Endothelial cell of hepatic sinusoid (primary cell): ENCODE measurements around the gene NHERF2.

Experiments
- in situ Hi-C: cut with HindIII; loops from 2 replicates; pipeline ENCODE4 v1.10.0; 2017; ENCODE audit warnings: low sequenced_read_pairs

Gene NHERF2

DNA sequence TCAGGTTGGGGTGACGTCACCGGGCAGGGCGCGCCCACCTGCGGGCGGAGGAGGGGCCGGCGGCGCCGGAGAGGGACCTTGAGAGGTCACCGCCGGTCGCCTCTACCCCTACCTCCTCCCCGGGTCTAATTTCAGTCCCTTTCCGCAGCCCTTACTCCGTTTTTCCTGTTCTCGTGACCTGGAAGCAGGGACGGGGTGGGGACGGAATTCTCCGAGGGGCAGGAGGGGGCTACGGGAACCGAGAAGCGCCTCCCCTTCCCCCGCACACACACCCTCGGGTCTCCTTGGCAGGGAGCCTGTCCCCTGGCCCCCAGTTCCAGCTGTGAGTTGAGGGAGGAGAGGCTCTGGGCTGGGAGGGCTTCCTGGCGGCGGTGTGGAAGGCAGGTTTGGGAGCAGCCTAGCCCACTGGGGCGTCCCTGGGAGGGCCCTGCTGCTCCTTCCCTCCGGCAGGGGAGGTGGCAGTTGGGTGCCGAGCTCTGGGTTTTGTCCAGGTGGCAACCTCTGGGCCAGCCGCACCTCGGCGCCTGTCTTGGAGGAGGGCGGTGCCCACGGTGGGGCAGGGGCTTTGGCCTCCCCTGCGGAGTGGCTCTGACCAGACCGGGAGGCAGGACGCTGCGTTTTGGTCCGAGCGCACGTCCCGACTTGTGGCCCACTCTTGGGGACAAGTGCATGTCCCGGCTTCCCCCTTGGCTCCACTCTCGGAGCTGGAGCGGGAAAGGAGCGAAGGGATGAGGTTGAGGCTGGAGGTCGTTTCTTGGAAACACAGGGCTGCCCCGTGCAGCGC lies 36.2 kb upstream of the NHERF2 start:
- in situ Hi-C loops = no loop called here

DNA sequence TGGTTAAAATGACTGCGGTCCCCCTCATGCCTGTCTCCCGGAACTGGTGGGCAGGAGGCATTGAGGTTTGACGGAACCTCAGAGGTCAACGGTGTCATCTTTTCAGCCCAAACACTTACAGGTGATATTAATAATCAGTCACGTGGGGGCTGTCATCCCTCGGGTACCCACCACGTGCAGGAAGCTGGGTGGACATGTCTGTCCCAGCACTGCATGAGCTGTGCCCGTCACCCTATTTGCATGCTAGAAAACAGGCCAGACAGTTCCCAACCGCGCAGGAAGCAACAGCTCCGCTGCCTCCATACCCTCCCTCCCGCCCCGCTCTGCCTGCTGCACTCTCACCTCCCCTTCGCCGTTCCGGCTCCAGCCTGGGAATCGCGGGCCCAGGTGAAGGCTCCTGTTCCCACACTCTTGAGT lies 35.6 kb upstream of the NHERF2 start:
- in situ Hi-C loops = no loop called here

DNA sequence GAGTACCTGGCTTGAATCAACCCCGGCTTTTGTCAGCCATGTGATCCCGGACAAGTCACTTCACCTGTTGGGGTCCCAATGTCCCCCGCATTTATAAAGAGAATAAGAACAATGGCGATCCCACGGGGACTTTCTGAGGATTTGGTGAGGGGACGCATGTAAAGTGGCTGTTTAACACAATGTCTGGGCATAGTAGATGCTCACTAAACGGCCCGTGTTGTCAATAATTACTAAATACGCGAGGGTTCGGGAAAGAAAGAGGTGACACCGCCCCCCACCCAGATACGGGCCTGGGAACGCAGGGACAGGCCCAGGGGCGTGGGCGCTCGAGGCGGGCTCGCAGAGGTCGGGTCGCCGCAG lies 35.1 kb upstream of the NHERF2 start:
- in situ Hi-C loops = no loop called here

DNA sequence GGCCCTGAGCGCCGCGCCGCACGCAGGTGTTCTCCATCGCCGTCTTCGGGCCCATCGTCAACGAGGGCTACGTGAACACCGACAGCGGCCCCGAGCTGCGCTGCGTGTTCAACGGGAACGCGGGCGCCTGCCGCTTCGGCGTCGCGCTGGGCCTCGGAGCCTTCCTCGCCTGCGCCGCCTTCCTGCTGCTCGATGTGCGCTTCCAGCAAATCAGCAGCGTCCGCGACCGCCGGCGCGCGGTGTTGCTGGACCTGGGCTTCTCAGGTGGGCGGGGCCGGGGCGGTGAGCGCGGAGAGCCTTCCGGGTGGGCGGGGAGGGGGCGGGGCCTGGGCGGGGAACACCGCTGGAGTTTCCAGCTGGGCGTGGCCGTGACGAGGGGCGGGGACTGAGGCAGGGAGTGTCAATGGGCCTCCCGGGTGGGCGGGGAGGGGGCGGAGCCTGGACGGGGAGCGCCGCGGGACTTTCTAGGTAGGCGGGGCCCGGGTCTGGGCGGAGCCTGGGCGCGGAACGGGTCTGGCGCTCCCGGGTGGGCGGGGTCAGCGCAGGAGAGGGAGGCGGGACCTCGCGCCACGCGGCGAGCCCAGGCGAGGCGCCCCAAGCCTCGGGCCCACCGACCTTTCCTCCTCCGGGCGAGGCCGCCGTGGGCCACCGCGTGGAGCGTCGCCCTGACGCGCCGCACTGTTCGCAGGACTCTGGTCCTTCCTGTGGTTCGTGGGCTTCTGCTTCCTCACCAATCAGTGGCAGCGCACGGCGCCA lies 34.6 kb upstream of the NHERF2 start:
- in situ Hi-C loops = no loop called here

DNA sequence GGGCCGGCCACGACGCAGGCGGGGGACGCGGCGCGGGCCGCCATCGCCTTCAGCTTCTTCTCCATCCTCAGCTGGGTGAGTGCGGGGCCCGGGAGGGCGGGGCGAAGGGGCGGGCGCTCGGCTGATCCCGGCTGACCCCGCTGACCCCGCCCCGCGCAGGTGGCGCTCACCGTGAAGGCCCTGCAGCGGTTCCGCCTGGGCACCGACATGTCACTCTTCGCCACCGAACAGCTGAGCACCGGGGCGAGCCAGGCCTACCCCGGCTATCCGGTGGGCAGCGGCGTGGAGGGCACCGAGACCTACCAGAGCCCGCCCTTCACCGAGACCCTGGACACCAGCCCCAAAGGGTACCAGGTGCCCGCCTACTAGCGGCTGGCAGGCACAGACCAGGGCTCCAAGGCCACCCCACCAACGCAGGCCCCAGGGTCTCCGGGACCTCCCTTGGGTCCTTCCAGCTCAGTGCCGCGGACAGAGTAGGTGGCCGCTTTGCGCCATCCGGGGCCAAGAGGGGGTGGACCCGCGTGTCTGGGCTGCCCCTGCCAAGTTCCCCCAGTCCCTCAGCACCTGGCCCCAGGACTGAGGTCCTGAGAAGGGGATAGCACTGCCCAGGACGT lies 33.9 kb upstream of the NHERF2 start:
- in situ Hi-C loops = no loop called here

DNA sequence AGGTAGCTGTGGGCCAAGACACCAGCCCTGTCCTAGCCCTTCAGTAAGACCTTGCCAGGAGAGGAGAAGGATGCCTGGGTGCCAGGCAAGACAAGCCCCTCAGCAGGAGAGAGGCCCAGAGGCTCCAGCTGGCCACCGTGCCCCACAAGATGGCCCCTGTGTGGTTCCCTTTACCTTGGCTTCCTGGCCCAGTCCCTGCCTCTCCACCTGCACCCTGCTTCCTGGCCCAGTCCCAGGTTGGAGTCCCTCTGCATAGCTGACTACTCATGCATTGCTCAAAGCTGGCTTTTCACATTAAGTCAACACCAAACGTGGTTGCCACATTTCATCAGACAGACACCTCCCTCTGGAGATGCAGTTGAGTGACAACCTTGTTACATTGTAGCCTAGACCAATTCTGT lies 33.0 kb upstream of the NHERF2 start:
- in situ Hi-C loops = no loop called here

DNA sequence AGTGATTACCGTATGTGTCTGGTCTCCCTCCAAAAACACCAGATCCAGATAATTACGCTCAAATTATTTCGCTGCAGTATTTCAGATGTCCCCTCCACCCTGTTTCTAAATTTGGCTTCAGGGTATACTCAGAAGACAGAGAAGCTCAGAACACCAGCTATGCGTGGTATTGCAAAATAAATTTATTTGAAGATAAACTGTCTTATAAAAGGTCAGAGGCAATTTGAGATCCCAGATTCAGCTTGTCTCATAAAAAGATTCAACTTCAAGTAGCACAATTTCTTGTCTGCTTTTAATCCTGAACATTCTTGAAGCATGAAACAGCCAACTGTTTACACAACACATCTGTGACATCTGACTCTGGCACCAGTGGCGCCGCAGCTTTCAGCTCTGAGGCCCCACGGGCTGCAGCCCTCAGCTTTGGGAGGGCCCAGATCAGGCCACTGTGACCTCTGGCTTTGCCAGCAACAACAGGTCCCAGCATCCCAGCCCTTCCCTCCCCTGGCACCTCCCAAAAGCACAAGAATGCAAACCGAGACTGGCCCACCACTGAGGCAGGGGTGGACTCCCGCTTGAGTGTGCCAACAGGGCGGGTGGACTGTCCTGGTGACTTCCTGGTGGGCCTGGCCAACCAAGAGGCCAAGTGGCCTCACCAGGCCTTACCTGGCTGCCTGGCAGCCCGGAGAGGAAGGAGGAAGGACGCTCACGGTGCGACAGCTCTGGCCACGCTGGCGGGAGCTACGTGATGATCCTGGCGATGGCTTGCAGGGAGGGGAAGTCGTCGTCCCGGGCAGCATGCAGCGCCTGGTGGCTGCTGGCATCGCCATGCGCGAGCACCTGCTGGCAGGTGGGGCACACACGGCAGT lies 29.0 kb upstream of the NHERF2 start:
- in situ Hi-C loops = no loop called here

DNA sequence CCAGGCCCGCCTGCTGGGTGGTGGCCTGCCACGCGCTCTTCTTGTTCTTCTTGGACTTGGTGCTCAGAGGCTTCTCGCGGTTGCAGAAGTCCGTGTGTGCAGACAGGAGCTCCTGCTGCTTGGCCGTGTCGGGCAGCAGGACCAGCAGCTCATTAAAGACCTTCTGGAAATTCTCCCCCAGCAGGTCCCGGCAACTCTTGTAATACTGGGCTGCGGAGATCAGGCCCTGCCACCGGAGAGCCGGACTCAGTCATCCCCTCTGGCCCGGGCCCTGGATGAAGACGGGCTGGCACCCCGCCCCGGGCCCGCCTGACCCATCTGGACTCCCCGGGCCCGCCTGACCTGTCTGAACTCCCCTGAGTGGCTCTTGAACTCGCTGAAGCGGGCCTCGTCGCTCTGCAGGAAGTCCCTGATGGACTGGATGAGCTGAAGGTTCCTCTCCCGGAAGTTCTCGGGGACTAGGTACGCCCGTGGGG lies 28.3 kb upstream of the NHERF2 start:
- in situ Hi-C loops = no loop called here

DNA sequence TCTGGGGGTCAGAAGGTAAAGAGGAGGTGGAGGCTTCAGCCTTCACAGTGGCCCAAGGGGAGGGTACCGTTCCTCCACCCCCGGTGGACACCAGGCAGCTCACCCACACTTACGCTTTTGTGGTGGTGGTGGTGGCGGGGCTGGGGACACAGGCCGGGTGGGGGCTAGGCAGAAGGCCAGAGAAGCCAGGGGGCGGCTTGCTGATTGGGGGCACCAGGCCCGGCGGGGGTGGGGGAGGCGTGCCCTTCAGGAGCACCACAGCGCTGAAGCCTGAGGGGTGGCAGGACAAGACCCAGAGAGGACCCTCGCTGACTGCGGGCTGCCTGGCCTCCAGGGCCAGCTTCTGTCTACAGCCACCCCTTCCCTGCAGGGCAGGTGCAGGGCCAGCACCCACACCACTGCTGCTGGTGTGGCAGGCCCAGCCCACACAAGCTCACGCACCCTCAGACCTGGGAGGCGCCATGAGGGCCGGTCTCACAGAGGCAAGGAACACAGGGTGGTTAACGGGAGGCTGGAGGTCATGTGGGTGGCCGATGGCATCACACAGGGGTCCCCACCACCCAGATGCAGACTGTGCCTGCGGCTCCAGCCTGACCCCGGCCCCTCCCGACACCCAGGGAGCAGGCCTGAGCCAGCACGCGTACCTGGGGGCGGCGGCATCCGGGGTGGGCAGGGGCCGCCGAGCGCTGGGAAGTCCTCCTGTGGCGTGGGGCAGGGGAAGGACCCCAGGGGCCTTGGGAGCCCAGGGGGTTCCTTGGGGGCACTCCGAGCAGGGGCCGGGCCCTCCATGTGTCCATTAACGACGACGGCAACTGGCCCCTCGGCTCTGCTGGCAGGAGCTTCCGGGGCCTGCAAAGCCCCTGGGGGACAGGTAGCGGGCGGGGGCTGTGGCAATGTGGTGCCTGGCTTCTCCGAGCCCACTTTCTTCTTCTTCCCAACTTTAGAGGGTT lies 27.6 kb upstream of the NHERF2 start:
- in situ Hi-C loops = no loop called here

DNA sequence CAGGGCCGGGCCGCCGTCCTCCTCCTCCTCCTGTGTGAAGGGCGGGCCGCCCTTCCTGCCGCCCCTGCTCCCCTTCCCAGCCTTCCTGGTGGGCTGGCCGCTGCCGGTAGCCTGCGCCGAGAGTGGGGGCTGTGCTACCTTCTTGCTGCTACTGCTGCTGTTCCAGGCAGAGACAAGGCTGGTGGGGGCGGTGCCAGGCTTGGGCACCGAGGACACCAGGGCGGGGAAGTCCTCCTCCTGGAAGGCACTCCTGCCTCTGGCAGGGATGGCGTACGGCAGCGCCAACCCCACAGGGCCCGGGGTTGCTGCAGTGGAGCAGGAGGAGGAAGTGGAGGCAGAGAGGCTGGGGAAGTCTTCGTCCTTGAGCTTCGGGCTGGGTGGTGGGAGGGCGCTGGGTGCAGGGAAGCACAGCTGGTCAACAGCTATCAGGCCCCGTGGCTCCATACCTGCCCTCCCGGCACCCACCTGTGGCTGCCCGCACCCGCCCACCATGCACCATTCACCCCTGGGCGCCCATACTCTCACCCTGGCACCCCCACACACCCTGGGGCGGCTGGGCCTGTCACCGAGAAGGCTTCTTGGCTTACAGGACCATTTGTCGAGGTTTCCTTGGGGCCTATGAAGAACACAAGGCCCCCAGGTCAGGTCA lies 26.7 kb upstream of the NHERF2 start:
- in situ Hi-C loops = no loop called here

DNA sequence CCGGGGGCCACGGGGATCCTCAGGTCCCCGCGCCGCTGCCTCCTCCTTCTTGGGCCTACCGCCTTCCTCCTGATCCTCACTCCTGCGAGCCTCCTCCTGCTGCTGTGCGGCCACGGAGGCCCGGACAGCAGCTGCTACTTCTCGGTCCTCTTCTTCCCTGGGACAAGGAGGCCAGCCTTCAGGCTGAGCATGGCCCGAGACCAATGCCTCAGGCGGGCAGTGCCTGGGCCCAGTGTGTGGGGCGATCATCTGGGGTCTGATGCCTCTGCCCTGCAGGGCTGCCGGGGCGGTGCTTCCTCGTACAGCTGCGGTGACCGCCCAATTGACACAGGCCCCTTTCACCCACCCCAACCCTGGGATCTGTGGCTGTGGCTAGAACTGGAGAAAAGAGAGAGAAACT lies 25.7 kb upstream of the NHERF2 start:
- in situ Hi-C loops = no loop called here

DNA sequence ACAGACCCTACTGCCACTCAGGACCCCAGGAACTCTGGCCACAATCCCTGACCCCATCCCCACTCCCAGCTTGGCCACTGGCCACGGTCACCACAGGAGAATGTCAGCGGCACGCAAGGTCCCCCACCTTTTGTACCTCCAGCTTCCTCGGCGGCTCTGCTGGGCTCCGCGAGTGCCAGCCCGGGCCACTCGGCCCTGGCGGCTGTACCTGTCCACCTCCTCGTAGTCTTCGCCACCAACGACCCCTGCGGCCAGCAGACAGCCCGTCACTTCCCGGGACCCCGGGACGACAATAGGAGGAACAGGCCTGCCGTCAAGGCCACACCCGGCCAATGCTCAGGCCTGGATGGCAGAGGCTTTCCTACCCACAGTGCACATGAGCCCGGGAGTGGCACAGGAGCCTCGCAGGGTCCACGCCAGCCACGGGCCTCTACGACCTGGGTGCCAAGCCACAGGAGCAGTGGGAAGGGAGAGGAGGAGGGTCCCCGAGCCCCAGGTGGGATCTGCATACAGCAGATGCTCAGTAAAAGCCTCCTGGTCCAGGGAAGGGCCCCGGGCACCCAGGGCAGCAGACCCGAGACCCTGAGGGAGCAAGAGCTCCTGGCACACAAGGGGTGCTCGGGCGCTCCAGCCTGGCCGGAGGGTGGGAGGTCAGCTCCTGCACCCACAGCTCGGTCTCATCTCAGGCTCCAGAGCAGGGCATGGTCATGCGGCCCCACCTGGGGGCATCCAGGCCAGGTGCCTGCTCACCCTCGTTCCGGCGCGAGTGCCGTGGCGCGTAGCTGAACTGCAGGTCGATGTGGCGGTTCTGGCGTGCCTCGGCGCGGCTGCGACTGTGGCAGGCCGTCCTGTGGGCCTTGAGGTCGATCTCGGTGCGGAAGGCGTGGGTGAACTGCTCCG lies 25.0 kb upstream of the NHERF2 start:
- in situ Hi-C loops = no loop called here

DNA sequence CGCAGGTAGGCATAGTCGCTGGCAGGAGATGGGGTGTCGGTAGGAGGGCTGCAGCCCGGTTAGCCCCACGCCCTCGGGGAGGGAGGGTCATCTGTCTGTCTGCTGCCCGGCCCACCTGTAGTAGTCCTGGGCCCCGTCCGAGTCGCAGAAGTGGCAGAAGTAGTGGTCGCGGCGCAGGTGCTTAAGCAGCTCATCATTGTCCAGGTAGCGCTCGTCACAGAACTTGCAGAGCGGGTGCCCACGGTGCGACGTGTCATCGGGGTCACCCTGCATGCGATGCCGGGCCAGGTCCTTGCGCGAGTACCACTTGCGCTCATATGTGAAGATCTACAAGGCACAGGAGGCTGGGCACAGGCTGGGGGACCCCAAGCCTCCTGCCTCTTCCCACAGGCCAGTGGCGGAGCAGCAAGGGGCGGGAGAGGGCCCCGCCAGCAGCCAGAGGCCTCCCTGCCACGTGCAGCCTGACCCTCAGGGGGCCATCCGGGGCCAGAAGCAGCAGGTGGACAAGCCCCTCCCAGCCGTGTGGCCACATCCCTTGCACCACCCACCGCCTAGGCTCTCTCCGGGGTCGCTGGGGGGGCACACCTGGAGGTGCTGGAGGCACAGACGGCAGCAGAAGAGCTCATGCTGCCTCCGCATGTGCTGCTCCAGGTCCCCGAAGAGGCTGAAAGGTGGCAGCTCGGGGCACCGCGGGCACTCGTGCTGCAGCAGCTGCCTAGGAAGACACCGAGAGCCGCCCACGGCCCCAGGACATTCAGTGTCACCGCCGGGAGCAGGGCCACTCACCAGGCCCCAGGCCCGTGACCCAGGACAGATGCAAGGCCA lies 24.1 kb upstream of the NHERF2 start:
- in situ Hi-C loops = no loop called here

DNA sequence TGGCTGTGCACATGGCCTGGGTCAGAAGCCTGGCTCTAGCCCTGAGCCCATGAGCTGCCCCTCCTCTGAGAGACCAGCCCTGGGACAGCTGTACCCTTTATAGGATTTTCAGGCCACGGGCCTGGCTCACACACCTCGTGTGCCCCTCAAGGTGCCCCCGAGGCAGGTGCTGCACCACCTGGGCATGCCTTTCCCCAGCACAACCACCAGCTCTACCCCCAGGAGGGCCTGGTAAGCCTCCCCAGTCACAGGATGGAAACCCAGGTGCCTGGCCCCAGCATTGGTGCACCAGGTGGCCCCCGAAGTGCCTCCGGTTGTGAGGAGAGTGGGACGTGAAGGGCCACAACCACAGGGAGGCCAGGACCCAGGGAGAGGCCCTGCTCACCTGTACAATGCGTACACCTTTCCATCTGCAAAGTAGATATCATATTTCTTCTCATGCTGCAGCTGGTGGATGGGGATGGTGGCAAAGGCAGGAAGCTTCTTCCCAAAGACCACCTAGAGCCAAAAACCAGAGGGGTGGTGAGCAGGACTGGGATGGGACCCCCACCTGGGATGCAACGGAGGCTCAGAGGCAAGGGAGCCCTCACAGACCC lies 23.4 kb upstream of the NHERF2 start:
- in situ Hi-C loops = no loop called here

DNA sequence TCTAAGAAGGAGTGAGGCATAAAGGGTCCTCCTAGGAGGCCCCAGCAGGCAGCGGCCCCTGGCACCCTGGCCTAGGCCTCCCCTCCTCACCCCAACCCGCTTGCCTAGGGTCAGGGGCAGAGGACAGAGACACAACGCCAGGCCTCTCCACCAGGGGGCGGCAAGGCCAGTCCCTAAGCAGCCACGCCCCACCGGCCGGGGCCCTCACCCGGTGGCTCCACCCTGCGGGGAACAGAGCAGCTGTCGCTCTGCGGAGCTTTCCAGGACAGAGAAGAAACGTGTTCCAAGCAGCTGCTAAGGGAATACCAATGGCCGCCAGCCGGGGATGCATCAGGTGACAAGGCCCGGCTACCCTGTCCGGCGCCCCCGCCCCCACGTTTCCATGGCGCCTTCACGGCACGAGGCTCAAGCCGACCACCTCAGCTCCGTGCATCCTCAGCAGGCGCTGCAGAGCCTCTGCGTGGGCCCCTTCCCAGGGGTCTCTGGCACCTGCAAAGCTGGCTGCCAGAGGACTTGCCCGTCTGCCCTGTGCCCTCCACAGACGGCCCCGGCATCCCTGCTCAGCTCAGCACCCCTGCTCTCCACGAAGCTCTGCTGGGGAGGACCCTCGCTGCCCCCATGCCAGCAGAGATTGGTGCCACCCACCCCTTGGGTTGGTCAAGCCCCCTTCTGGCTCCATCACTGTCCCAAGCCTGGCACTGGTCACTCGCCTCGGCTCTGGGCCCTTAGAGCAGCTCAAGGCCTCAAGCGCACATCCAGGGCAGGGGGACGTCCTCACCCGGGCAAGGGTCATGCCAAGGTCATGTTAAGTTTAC lies 22.7 kb upstream of the NHERF2 start:
- in situ Hi-C loops = no loop called here

DNA sequence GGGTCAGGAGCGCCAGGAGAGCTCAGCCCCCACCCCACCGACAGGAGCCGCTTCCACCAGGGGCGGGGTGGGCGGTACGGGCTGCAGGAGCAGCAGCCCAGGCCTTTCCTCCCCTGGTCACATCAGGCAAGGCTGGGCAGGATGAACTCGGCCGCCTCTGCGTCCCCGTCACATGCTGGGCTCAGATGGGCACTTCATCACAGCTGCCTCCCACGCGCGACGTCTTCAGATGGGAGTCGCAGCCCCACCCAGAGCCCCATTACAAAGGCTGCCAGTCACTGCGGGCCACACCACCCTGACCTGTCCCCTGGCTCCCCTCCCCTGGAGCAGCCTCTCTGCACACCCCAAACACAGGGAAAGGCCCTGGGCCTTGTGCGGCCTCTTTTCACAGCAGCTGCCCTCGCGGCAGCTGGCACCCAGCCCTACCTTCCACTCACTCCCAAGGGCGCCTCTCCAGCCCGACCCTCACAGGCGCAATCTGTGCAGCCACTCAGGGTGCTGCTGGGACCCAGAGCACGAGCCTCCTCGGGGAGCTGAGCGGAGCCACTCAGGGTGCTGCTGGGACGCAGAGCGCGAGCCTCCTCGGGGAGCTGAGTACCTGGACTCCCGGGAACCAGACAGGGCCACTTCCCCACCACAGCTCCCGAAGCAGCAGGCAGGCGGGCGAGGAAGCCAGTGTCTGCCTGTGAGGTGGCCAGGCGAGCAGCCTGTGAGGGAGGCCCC lies 21.7 kb upstream of the NHERF2 start:
- in situ Hi-C loops = no loop called here
